Breast epithelium (tissue), 3 donors: ENCODE measurements around the gene NMT2.
A peak's percentile ranks its signal among the peaks of the same experiment; 100 is the strongest.

Experiments used
- CTCF ChIP-seq, 3 donors: fragments of 450-650 bp; IDR thresholded peaks; one replicate each; pipeline ENCODE4 v1.5.1; 2016 to 2017; ENCODE audit warnings: antibody characterized with exemption in 3 of 3, mild to moderate bottlenecking in 3 of 3, moderate library complexity in 3 of 3
- POLR2A ChIP-seq: fragments of 450-650 bp; IDR thresholded peaks from one replicate; pipeline ENCODE4 v1.6.1; 2016; ENCODE audit warnings: antibody characterized with exemption, mild to moderate bottlenecking, moderate library complexity
- POLR2AphosphoS5 ChIP-seq, 3 donors: sonication (generic); formaldehyde crosslinking; IDR thresholded peaks; one replicate each; pipeline ENCODE4 v1.6.1; 2017; ENCODE audit warnings: antibody characterized with exemption in 3 of 3

- peak; percentile 64 to 70 (median 65) for TF ChIP-seq CTCF (IDR thresholded peaks at IDR 0.05)
- no peak for TF ChIP-seq POLR2AphosphoS5 (IDR thresholded peaks at IDR 0.05)
- TF ChIP-seq POLR2A, result no peak
These were observed 41.5 kb upstream of the NMT2 start for GRCh38 chr10:15209827-15210509.
